ENCODE measurements around the gene GRM1.

DNA sequence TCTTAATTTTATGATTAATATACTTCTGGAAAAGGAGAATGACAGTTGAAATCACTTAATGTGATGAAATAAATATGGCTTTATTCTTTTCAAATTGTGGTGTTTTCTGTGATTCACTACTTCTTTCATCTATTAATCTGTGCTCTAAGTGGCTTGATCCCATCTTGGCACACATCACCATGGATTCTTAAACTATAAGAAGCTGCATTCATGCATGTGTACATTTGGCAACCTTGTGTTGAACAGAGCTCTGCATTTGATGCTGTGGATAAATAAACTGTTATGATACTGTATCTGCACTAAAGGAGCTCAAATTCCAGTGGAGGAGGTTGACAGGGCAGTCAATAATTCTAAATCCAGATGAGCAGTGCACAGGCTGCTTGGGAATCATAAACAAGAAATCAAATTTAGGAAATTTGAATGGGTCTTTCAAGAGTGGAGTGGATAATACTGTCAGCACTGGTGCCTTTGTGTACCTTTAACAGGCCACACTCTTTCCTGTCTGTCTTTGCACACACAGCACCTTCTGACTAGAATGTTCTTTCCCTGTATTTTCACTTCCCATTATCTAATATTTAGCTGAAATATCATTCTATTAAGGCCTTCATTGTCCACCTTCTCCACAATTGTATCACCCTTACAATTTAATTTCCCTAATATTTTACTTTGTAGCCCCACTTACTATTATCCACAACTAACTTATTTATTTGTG, 252.9 kb downstream of the GRM1 start:
- TF ChIP-seq, protein P1, sequence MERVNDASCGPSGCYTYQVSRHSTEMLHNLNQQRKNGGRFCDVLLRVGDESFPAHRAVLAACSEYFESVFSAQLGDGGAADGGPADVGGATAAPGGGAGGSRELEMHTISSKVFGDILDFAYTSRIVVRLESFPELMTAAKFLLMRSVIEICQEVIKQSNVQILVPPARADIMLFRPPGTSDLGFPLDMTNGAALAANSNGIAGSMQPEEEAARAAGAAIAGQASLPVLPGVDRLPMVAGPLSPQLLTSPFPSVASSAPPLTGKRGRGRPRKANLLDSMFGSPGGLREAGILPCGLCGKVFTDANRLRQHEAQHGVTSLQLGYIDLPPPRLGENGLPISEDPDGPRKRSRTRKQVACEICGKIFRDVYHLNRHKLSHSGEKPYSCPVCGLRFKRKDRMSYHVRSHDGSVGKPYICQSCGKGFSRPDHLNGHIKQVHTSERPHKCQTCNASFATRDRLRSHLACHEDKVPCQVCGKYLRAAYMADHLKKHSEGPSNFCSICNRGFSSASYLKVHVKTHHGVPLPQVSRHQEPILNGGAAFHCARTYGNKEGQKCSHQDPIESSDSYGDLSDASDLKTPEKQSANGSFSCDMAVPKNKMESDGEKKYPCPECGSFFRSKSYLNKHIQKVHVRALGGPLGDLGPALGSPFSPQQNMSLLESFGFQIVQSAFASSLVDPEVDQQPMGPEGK (CRISPR knock-in tag; IDR thresholded peaks at IDR 0.05; ENCODE audit: borderline replicate concordance), result no peak
- no peak for TF ChIP-seq CSDC2 (CRISPR knock-in tag; IDR thresholded peaks at IDR 0.05)
- TF ChIP-seq SNAI2 (CRISPR knock-in tag; IDR thresholded peaks at IDR 0.05), result no peak
- no peak for TF ChIP-seq ZNF70 (CRISPR knock-in tag; IDR thresholded peaks at IDR 0.05)
- TF ChIP-seq OSR1 (CRISPR knock-in tag; IDR thresholded peaks at IDR 0.05), result no peak
- TF ChIP-seq CSRNP3 (CRISPR knock-in tag; IDR thresholded peaks at IDR 0.05), result no peak
- no peak for TF ChIP-seq ZC3H10 (CRISPR knock-in tag; IDR thresholded peaks at IDR 0.05)
- TF ChIP-seq ZNF565 (CRISPR knock-in tag; conservative IDR thresholded peaks at IDR 0.05; ENCODE audit: low read depth), result no peak
- TF ChIP-seq ZFP3 (CRISPR knock-in tag; IDR thresholded peaks at IDR 0.05), result no peak
- no peak for TF ChIP-seq ARNTL (CRISPR knock-in tag; IDR thresholded peaks at IDR 0.05; ENCODE audit: borderline replicate concordance, low read depth)
- TF ChIP-seq TCF4 (CRISPR knock-in tag; IDR thresholded peaks at IDR 0.05; ENCODE audit: borderline replicate concordance), result no peak

Measured in SK-N-SH treated with all-trans-retinoic acid at 6 μM for 48 hours (cell line).